Globus pallidus (tissue), 1 donor: ENCODE results near the gene PTPRG.

Experiments
- DNase-seq: peaks from one replicate; pipeline ENCODE4 v3.0.0-alpha.2; 2015; ENCODE audit warnings: low spot score

The PTPRG gene

DNA sequence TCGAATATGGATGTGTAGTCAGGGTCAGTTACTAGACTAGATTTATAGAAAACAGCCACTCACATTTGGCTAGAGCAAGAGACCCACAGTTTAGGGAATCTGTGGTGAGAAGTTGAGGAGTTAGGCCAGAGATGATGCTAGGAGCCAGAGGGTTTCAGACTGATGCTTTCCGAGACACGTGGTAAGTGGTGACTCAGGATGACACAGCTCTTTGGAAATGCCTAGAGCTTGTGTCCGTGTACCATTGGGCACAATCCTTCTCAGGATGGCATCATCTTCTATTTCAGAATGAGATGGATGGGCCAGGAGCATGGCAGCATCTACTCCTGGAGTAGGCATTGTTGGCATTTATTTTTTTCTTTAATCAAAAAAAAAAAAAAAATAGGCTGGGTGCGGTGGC is 28.5 kb downstream of the PTPRG start:
- no peak for DNase-seq

DNA sequence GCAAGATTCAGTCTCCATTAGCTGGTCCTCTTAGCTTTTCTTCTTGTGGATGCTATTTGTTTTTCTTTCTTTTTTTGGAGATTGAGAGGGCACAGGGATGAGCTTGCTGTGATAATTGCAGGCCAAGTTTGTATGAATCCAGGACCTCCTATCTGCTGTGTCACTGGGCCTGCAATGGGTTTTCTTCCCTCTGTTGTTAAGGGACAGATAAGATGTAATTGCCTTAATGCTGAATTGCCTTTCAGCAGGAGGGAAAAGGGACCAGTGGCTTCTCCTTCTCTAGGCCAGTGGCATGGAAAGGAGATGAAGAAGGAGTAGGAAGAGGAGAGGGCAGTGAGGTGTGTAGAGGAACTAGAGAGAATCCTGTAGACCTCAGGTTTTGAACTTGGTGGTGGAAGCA is 29.9 kb downstream of the PTPRG start:
- no peak for DNase-seq

DNA sequence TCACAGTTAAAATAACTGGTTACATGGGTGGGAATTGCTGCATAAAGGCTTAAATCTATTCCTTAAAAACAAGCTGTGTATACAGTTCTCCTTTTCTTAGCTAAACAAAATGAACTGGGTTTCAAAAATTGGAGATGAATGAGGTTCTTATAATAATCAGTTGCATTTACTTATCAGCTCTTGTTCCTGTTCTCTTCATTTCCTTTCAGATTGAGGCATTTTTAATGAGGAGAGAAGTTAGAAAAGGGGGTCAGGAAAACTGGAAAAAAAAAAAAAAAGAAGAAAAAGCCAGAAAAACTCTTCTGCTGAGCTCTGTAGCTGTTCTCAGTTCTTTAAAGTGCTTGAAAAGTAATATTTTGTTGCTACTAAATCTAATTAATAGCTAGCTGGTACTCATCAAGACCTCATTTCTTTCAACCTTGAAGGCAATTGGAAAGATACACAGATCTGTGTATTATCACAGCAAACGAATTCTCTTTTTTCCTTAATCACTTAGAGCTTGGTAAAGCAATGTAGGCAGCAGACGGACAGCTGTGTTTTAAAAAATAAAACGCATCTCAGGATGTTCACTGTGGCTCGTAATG is 32.2 kb downstream of the PTPRG start:
- DNase-seq = no peak

DNA sequence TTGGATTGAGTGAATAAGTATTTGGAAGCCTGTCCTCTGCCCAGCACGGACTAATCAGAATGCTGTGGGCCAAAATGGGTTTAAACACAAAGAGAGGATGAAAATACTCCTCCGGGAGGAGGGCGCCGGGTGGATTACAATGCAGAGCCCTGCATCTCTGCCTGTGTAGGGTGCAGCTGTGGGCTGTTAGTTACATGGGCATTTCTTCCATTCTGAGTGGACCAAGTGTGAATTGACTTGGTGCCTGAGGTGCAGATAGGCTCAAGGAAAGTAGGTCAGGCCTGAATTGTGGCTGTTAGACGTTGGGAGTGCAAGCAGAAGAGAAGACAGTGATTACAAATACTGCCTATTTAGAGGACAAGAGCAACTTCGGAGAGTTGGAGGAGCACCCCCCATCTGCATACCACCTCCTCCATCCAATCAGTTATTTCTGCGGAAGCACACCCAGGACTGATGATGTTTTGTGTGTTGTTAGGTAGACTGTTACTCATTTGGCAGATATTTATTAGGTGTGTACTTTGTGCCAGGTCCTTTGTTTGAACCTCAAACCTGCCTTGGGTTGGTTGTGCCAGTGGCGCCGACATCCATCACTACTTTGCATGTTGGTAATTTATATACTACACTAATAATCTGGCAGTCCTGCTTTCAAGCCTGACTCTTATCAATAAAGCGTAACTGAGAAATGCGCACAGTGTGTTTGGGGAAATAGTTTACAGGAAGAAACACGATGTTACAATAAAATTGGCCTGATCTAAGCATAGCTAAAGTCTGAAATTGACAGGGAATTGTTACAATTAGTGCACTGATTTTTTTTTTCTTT is 33.0 kb downstream of the PTPRG start:
- no peak for DNase-seq

DNA sequence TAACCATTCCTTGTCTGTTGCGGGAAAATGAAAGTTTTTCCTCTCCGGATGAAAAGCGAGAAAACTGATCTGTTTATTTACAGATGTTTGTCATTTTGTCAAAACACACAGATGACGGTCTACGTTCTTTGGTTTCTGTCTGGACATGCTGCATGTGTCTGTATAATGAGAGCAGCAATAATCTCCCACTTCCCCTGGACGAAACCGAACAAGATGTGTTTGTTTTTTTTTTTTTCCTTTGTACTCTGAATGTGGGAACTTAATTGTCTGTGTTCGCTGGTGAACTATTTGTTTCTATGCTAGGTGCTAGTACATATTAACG is 33.6 kb downstream of the PTPRG start:
- DNase-seq = no peak

DNA sequence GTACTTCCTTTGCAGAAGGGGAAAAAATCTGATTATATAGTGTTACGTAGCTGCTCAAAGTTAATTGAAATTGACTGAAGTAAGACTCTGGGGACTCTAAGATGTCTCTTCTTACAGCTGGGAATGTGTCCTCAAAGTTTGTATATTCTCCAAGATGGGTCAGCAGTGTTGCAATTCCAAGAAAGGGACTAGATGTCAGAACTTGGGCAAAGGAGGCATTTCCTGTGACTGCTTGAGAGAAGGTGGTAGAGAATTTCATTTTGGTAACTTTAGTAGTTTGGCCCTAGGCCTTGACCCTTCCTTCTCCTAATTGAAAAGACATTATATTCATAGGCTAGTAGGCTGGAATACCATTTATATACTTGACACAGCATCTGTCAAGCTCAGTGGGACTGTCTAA is 33.9 kb downstream of the PTPRG start:
- DNase-seq = no peak

DNA sequence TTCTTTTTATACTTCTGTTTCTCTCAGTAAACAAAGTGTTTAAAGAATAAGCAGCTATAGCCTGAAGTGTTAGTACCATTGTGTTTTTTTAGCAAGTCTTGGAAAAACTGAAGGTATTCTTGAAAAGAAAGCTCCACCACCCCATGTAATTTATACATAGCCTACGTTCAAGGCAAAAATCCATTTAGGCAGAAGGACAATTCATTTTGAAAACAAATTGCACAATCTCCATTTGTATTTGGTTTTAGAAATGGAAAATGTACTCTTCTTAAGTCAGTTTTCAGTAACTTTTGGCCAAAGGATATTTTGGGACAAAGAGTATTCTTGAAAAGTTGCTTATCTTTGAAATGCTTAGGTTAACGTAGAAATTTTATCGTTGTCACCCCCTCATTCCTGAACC is 34.5 kb downstream of the PTPRG start:
- no peak for DNase-seq

DNA sequence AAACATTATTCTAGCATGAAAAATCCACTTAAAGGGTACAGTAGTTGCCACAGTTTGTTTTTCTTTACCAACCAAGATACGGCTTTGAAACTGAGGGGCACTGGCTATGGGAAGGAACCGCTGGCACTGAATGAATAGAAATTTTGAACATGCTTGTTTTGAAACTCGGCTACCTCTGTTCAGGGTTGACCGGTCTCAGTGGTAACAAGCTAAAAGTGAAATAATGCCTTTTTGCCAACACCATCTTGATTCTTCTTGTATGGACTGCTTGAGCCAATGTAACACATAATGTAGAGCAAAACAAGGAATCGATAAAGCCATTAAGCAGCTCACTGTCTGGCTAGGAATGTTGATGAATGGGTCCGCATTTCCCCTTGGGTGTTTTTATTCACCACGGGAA is 36.5 kb downstream of the PTPRG start:
- no peak for DNase-seq

DNA sequence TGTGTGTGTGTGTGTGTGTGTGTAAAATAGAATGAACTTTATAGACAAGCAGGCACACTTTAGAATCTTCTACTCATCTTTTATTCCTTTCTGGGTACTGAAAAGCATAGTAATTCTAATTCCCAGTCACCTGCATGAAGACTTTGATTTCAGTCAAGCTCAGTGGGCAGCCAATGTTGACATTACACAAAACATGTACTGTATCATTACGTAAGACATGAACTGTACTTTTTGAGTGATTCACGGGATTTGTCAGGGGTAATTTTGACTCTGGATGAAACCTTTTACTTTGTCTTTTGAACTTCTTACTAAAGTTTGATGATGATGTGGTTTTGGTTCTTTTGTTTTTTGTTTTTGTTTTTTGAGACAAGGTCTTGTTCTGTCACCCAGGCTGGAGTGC is 38.8 kb downstream of the PTPRG start:
- no peak for DNase-seq

DNA sequence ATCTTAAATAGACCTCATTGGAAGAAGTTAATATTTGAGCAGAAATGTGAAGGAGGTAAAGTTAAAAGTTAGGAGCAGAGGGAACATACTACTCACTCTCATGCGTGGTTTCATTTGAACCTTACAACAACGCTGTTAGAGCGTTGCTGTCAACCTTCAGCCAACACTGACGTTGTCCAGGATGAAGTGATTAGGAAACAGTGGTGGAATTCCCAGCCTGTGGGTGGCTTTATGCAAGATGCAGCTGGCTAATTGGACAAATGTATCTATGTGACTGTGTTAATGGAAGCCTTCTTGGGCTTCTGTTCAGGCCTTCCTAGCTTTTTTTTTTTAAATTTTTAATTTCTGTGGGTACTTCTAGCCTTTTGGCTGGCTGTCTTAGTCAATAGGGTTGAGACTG is 40.5 kb downstream of the PTPRG start:
- no peak for DNase-seq

DNA sequence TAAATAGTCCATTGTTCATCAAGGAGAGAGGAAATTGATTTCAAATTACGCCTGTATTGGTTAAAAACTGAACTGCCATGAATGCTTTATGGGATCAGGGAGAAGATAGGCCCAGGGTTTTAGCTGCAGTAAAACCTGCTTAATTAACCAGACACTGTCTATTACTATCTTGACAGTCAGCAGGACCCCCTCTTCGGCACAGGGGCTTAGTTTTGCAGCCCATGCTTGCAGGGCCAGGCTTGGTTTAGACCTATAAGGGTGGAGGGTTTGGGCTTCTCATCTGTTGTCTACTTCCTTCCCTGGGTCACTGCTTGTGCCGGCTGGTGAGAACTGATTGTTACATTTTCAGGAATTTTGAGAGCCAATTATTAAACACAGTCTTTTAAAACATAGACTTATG is 41.1 kb downstream of the PTPRG start:
- DNase-seq = no peak

DNA sequence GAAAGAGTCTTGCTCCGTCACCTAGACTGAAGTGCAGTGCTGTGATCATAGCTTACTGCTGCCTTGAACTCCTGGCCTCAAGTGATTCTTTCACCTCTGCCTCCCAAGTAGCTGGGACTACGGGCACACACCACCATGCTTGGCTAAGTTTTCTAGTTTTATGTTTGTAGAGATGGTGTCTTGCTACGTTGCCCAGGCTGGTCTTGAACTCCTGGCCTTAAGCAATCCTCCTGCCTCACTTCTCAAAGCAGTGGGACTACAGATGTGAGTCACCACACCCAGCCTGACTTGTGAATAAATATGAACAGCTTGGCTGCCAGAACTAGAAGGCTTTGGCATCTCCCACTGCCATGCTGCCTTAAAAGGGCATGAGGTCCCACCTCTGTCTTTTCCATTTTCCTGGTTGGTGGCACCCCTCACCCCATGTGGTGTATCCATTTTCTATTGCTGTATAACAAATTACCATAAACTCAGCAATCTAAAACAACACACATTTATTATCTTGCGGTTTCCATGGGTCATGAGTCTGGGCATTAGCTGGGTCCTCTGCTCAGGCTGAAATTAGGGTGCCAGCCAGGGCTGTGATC is 44.3 kb downstream of the PTPRG start:
- DNase-seq = no peak

DNA sequence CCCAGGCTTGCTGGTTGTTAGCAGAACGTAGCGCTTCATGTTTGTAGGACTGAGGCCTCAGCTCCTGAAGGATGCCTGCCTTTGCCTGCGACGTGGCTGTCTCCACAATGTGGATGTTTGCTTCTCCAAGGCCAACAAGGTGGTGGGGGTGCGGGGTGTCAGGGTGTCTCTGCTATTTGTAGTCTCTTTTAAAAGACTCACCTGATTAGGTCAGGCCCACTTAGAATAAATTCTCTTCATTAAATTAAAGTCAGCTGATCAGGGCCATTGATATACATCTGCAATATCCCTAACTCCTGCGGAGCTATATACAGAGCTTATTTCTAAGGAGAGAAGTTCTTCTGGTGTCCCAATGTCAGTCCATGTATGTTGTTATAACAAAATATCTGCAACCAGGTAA is 44.8 kb downstream of the PTPRG start:
- DNase-seq = no peak

DNA sequence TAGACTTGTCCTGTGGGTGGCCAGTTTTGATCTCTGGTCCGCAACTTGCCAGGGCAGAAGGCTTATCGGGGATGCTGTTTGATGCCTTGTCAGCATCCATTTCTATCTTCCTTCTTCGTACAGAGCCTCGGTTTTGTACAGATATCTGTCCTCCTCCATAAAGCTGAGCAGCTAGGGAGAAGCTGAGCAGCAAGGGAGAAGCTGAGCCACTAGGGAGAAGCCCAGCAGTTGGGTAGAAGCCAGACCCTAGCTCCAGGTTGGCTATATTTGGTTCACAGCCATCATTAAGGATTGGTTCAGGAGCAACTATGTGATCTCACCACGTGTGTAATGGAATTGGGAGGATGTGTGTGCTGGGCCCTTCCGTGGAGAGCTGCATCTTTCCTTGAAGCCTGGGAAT is 46.7 kb downstream of the PTPRG start:
- DNase-seq = no peak

DNA sequence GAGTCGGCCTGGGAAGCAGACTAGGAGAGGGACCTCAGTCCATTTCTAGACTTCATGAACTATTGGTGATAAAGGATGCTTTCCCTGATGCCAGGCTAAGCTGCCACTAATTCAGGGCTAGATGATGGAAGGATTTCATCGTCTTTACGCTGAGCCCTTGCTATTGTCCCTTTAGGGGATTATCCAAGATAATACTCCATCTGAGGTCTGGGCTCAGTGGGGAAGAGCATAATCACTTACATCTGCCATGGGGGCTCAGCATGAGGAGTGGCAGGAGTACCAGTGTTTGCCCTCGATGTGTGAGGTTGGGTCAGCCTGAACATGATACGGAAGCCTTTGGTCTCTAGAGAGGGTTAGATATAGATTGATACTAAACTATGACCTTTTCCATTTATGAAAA is 47.3 kb downstream of the PTPRG start:
- DNase-seq = no peak

DNA sequence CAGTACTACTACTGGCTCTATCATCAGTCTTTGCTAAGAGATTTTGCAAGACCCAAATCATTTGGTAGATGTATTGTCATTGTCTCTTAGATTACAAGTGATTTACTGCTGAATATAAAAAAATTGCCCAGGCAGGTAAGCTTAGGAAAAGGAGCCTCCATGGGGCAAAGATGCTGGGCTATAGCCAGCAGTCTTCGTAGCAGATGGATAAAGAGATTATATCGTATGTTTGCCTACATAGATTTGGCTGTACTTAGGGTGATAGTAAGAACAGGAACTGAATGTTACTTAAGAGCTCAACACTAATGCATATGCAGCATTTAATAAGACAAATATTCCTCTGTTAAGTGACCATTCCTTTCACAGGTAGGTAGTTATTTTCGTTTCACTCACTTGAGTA is 48.9 kb downstream of the PTPRG start:
- DNase-seq = no peak

DNA sequence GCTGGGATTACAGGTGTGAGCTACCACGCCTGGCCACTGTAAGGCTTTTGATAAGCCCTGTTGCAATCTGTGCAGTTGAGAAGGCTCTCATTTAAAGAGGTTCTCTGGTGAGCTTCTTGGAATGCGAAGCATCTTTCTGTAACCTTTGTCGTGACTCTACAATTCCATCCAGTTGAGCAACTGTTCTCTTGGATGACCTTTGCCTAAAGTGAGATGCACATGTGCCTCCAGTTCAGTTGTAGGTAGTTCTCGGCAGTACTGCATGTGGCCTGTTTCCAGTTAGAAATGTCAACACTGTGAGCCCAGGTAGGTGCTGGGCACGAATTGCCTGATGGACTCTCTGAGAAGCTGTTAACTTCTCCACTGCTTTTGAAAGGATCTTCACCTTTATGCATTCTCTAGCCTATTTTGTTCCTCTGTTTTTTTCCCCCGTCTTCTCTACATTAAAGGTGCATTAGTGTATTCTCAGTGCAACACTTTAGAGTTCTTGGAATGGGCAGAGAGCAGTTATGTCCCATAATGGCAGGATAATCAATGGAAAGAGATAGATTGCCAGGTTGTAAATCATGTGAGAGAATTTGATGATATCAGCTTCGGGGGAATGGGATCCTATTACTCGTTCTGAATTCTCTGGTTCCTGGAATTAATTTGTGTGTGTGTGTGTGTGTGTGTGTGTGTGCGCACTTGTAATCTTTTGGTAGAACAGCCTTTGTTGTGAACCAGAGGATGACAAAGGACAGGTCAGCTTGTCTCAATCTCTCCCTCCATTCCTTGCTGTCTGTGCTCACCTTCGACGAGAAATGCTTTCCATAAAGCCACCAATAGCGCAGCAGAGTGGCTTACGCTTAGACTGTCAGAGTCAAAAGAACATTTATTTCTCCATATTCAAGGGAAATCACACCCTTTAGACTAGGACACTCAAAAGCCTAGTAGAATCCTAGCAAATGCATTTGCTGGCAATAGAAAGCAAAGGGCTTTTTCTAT is 51.1 kb downstream of the PTPRG start:
- no peak for DNase-seq

DNA sequence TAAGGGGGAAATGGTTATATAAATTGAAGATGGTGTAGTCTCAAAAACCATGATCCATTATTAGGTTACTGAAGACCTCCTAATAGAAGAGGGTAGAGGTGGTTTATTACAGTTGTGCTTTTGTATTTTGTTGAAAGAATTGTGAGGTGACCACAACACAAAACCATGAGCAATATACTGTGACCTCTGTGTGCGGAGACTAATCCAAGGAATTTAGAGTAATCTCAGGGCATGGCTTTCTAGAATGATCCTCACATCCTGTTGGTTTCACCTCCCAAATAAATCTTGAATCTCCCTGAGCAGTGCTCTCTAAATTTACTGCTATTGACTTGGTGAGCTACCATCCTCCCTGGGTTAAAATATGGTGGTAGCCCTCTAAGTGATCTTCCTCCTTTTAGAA is 52.3 kb downstream of the PTPRG start:
- DNase-seq = no peak

DNA sequence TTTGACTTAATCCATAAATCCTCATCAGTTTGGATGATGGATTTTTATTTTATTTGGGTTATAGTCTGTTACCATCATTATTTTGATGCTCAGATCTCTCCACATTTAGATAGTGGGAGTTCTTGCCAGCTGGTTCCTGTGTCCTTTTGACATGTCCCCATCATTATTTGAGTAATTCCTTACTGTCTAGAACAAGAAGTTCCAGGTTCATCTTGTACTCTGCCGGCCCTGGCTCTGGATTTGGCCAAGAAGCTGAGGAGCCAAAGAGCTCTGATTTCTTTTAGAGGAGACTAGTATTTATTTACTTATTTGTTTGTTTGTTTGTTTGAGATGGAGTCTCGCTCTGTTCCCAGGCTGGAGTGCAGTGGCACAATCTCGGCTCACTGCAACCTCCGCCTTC is 54.3 kb downstream of the PTPRG start:
- DNase-seq = no peak

DNA sequence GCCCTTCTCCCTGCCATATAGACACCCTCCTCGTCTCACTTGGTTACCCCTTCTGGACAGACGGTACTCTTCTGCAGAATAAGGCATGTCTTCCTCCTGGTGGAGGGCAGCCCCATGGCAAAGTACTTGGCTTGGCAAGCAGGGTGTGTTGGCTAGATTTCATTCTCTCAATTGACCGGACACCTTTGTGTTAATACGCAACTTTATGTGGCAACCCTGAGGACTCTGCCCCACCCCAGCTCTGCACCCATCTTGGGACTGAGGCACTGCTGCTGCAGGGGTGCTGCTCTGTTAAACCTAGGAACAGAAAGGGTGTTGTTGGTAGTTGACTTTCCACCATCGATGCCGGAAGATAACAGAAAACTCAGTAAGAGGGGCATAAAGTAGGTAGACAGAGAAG is 55.2 kb downstream of the PTPRG start:
- DNase-seq = no peak

DNA sequence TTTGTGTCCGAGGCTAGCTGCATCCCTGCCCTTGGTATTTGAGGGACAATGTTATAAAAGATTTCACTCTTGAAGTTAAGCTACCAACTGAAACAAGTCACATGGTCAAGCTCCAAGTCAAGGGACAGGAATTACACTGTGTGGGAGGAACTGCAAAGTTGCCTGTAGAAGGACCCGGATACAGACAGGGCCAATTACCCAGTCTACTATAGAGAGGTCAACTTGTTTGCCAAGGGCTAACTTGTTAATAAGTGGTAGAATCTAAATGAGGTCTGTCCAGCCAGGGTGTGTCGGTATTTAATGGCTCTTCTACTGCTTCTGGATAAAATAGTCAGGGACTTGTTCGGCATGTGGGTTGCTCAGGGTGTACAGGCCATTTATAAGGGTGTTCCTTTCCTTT is 55.7 kb downstream of the PTPRG start:
- no peak for DNase-seq

DNA sequence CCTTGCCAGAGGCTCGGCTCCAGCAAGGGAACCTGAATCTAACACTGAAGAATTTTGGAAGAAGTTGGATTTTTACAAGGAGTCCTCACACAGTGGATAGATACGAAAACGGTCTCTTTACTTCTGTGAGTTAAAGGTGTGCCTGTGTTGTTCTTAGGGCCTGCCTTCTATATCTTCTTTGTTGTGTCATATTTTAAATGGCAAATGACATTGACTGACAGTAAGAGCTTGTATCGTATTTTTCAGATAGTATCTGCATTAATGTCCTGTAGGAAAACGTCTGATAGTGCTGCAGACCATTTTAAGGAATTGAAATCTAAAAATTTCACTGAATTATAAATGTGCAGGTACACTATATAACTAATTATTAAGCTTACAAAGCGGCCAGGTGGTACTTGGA is 56.3 kb downstream of the PTPRG start:
- DNase-seq = no peak

DNA sequence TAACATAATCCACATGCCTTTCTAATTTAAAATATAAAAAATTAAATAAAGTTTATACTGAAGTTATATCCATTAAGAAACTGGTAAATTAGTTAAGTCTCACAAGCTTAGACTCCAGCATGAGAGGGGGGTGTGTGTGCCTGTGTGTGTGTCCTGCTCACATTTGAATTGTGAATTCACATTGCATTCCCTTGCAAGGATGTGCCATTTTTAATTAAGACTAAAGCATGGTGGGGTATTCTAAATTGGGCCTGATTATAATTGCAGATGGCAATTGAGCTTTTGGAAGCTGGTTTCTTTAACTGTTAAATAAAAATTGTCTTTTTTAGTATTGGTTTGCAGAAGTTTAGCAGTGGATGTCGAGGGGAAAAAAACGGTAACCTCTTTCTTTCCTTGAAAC is 56.9 kb downstream of the PTPRG start:
- no peak for DNase-seq
